IMR-90 (cell line): Measurements from ENCODE around the gene RING1. TPM values are rescaled to one million over a fixed set of nuclear protein-coding genes. Genes with fewer than 3 reads are reported as not detected.
"Not testable (repeated sequence)": the region's sequence is repeated elsewhere in the genome, so short reads cannot be mapped to it uniquely, and the experiment has no call there.

Source experiments
- ATAC-seq: fragments of 200-7000 bp; cut with Tn5 transposase; 2 replicates; pipeline ENCODE4 v1.9.1; 2020; ENCODE audit warnings: low read depth, mild to moderate bottlenecking, moderate library complexity
- BruUV-seq: library from RNA; stranded (reverse); fragments of 400-500 nt; replicated peaks from 2 replicates; lab custom pipeline; 2021; lab: Mats Ljungman, UMichigan
- CTCF ChIA-PET: fragments of 300-600 bp; formaldehyde crosslinking; extraction: SDS; loops from one replicate; lab custom pipeline; 2021; ENCODE audit warnings: antibody characterized with exemption; lab: Yijun Ruan, JAX
- POLR2A ChIA-PET: fragments of 300-600 bp; sonication (Branson Sonifier 250); formaldehyde crosslinking; loops from one replicate; lab custom pipeline; 2022; ENCODE audit warnings: antibody characterized with exemption; ENCODE audit not compliant: unreplicated experiment; lab: Charles Lee
- DNase-seq: peaks from one replicate; pipeline ENCODE4 v3.0.0; 2013
- H2AFZ ChIP-seq: replicated peaks from 2 replicates; pipeline ENCODE3; 2013; ENCODE audit warnings: low read length, mild to moderate bottlenecking; ENCODE audit not compliant: poor library complexity
- H2AK5ac ChIP-seq: 2 replicates; pipeline ENCODE4 v1.6.1; 2013; ENCODE audit warnings: low read depth, low read length, inconsistent platforms
- H2AK9ac ChIP-seq: replicated peaks from 2 replicates; pipeline ENCODE3; 2013; ENCODE audit warnings: mild to moderate bottlenecking, low read depth, low read length, moderate library complexity; ENCODE audit not compliant: poor library complexity
- H2BK120ac ChIP-seq: 2 replicates; pipeline ENCODE4 v1.6.1; 2013; ENCODE audit warnings: low read depth, low read length, inconsistent platforms
- H2BK15ac ChIP-seq: 3 replicates; pipeline ENCODE4 v1.6.1; 2013; ENCODE audit warnings: low read depth, low read length, inconsistent platforms
- H2BK20ac ChIP-seq: 2 replicates; pipeline ENCODE4 v1.6.1; 2013; ENCODE audit warnings: low read depth, mild to moderate bottlenecking, inconsistent platforms, low read length, moderate library complexity
- H2BK5ac ChIP-seq: 2 replicates; pipeline ENCODE4 v1.6.1; 2013; ENCODE audit warnings: mild to moderate bottlenecking, low read depth, low read length, inconsistent platforms; ENCODE audit not compliant: poor library complexity, severe bottlenecking
- H3K14ac ChIP-seq: replicated peaks from 2 replicates; pipeline ENCODE4 v1.6.1; 2013; ENCODE audit warnings: low read depth, low read length, inconsistent platforms
- H3K18ac ChIP-seq: 2 replicates; pipeline ENCODE4 v1.6.1; 2013; ENCODE audit warnings: low read depth, low read length, control low read depth
- H3K23ac ChIP-seq: 2 replicates; pipeline ENCODE4 v1.6.1; 2013; ENCODE audit warnings: low read depth, low read length, inconsistent platforms
- H3K27ac ChIP-seq: 2 replicates; pipeline ENCODE4 v1.5.1; 2013; ENCODE audit warnings: mild to moderate bottlenecking, control low read depth, low read length; ENCODE audit not compliant: insufficient read depth
- H3K27me3 ChIP-seq: 2 replicates; pipeline ENCODE4 v1.6.1; 2013; ENCODE audit warnings: low read length; ENCODE audit not compliant: control insufficient read depth, insufficient read depth
- H3K36me3 ChIP-seq: 2 replicates; pipeline ENCODE4 v1.6.1; 2013; ENCODE audit warnings: low read length, mixed read lengths; ENCODE audit not compliant: control insufficient read depth, insufficient read depth
- H3K4ac ChIP-seq: 2 replicates; pipeline ENCODE4 v1.6.1; 2013; ENCODE audit warnings: low read depth, low read length, inconsistent platforms
- H3K4me1 ChIP-seq: 2 replicates; pipeline ENCODE4 v1.6.1; 2013; ENCODE audit warnings: low read length, mixed read lengths; ENCODE audit not compliant: control insufficient read depth, insufficient read depth
- H3K4me2 ChIP-seq: 2 replicates; pipeline ENCODE4 v1.6.1; 2013; ENCODE audit warnings: low read depth, mild to moderate bottlenecking, control low read depth, low read length, moderate library complexity
- H3K4me3 ChIP-seq: 2 replicates; pipeline ENCODE4 v1.5.1; 2013; ENCODE audit warnings: low read depth, mild to moderate bottlenecking, control low read depth, low read length, moderate library complexity; ENCODE audit not compliant: insufficient read depth
- H3K56ac ChIP-seq: 2 replicates; pipeline ENCODE4 v1.6.1; 2013; ENCODE audit warnings: low read length, inconsistent platforms; ENCODE audit not compliant: insufficient read depth; ENCODE audit errors: extremely low read depth
- H3K79me1 ChIP-seq, 2 experiments: 2 replicates each; pipeline ENCODE4 v1.6.1; 2013; ENCODE audit warnings: low read length in 2 of 2, inconsistent platforms in 1 of 2, low read depth in 1 of 2
- H3K9ac ChIP-seq: 2 replicates; pipeline ENCODE4 v1.6.1; 2013; ENCODE audit warnings: low read depth, low read length, control low read depth
- H3K9me1 ChIP-seq: 2 replicates; pipeline ENCODE4 v1.6.1; 2013; ENCODE audit warnings: low read length, inconsistent platforms; ENCODE audit not compliant: insufficient read depth
- H3K9me3 ChIP-seq: 2 replicates; pipeline ENCODE4 v1.6.1; 2013; ENCODE audit warnings: low read length; ENCODE audit not compliant: control insufficient read depth, insufficient read depth
- H4K20me1 ChIP-seq: 2 replicates; pipeline ENCODE4 v1.6.1; 2013; ENCODE audit warnings: low read length, inconsistent platforms; ENCODE audit not compliant: insufficient read depth
- H4K5ac ChIP-seq: 2 replicates; pipeline ENCODE4 v1.6.1; 2013; ENCODE audit warnings: mild to moderate bottlenecking, low read depth, low read length, control low read depth
- H4K8ac ChIP-seq, 2 experiments: 2 replicates each; pipeline ENCODE4 v1.6.1; 2013; ENCODE audit warnings: low read depth in 2 of 2, low read length in 2 of 2, control low read depth in 1 of 2, inconsistent platforms in 1 of 2
- H4K91ac ChIP-seq: 2 replicates; pipeline ENCODE4 v1.6.1; 2013; ENCODE audit warnings: low read depth, low read length, inconsistent platforms; ENCODE audit not compliant: insufficient read depth
- WGBS, 2 experiments: methylation state at CpG; one replicate each; pipeline versions ENCODE4 v1.1.5 to v1.1.7; 2013; ENCODE audit warnings: missing lambda C conversion rate in 2 of 2; ENCODE audit not compliant: insufficient read length in 1 of 2; ENCODE audit errors: extremely low coverage in 2 of 2; 5-methylcytosine and 5-hydroxymethylcytosine counted together
- dilution Hi-C: fragments of 300-500 bp; cut with HindIII; formaldehyde crosslinking; loops from one replicate; pipeline ENCODE4 v1.14.3; 2018; ENCODE audit warnings: low sequenced_read_pairs; ENCODE audit not compliant: unreplicated experiment
- in situ Hi-C: fragments of 300-500 bp; cut with MboI; formaldehyde crosslinking; loops from 3 replicates; pipeline ENCODE4 v1.14.3; 2019; ENCODE audit warnings: low sequenced_read_pairs, inconsistent platforms, mixed read lengths
- intact Hi-C: fragments of 100-400 bp; cut with micrococcal nuclease; formaldehyde crosslinking; loops from 2 replicates; pipeline ENCODE4 v1.10.0; 2022
- polyA plus RNA-seq, 3 experiments: library from polyadenylated mRNA; depleted of rRNA; stranded (reverse); fragments of >200 nt; gene quantifications; 2 replicates each; pipeline ENCODE4 v1.2.3, GENCODE V29; 2012; ENCODE audit warnings: low replicate concordance in 1 of 3
- total RNA-seq: library from RNA; depleted of rRNA; stranded (reverse); fragments of >200 nt; gene quantifications from 2 replicates; pipeline ENCODE4 v1.2.3, GENCODE V29; 2012

Gene RING1
- total and polyA plus RNA-seq, 2 of the 4 experiments (the other 2 are of a cell fraction), result 14.9 to 40.8 TPM

DNA sequence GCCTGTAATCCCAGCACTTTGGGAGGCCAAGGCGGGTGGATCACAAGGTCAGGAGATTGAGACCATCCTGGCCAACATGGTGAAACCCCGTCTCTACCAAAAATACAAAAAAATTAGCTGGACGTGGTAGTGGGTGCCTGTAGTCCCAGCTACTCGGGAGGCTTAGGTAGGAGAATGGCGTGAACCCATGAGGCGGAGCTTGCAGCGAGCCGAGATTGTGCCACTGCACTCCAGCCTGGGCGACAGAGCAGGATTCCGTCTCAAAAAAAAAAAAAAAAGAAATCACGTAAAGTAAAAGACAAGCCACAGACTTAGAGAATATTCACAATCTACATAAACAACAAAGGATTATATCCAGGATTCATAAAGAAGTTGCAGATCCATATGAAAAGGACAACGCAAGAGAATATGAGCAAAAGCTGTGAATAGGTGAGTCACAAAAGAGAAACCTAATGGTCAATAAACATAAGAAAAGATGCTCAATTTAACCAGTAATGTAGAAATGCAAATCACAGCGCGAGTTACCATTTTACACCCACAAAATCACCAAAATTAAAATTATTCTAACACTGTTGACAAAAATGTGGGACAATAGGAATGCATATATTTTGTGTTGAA lies 18.3 kb downstream of the RING1 start:
- H3K14ac ChIP-seq, in situ Hi-C loops, H2AK9ac ChIP-seq, H2AFZ ChIP-seq, H3K4me3 ChIP-seq, H3K4ac ChIP-seq, H2BK20ac ChIP-seq, H2BK5ac ChIP-seq, H2BK120ac ChIP-seq, H3K9ac ChIP-seq, H2BK15ac ChIP-seq, H3K79me1 ChIP-seq, H3K27ac ChIP-seq, H3K4me1 ChIP-seq, H3K18ac ChIP-seq, POLR2A ChIA-PET, H3K9me1 ChIP-seq, H4K8ac ChIP-seq, CTCF ChIA-PET, ATAC-seq, H4K5ac ChIP-seq, H4K91ac ChIP-seq, H2AK5ac ChIP-seq, DNase-seq, intact Hi-C loops, H3K9me3 ChIP-seq, BruUV-seq, H3K4me2 ChIP-seq, H3K56ac ChIP-seq, dilution Hi-C loops, H3K23ac ChIP-seq, H3K36me3 ChIP-seq, H4K20me1 ChIP-seq: not testable (repeated sequence)
- no CpG with 5 or more reads among the region's 14 CpGs for WGBS, 2 experiments
- peaks cover 20% of the 10 kb centered on the region for H3K27me3 ChIP-seq
